Suprapubic skin (tissue), 4 donors: ENCODE results near the gene INPP5A. TPM values are rescaled to one million over a fixed set of nuclear protein-coding genes. Genes with fewer than 3 reads are reported as not detected.

ENCODE experiments used
- DNase-seq, 2 donors: peaks; one replicate each; pipeline ENCODE4 v3.0.0-alpha.2; 2019; ENCODE audit warnings: low spot score in 2 of 2
- H3K27ac ChIP-seq: fragments of 200-600 bp; sonication (generic); one replicate; pipeline ENCODE4 v1.5.1; 2019
- H3K27me3 ChIP-seq: fragments of 200-600 bp; sonication (generic); one replicate; pipeline ENCODE4 v1.5.1; 2019
- H3K36me3 ChIP-seq: fragments of 200-600 bp; sonication (generic); one replicate; pipeline ENCODE4 v1.5.1; 2019
- H3K4me1 ChIP-seq: fragments of 200-600 bp; sonication (generic); one replicate; pipeline ENCODE4 v1.5.1; 2019
- H3K4me3 ChIP-seq: fragments of 200-600 bp; sonication (generic); one replicate; pipeline ENCODE4 v1.5.1; 2019; ENCODE audit warnings: mild to moderate bottlenecking
- H3K9me3 ChIP-seq: fragments of 200-600 bp; sonication (generic); one replicate; pipeline ENCODE4 v1.5.1; 2019
- EP300 ChIP-seq: sonication (generic); formaldehyde crosslinking; IDR thresholded peaks from one replicate; pipeline ENCODE4 v1.6.1; 2017; ENCODE audit warnings: antibody characterized with exemption
- POLR2A ChIP-seq, 2 donors: fragments of 450-650 bp; IDR thresholded peaks; one replicate each; pipeline ENCODE4 v1.6.1; 2017; ENCODE audit warnings: antibody characterized with exemption in 2 of 2, mild to moderate bottlenecking in 2 of 2, moderate library complexity in 2 of 2
- POLR2AphosphoS5 ChIP-seq, 3 donors: sonication (generic); formaldehyde crosslinking; IDR thresholded peaks; one replicate each; pipeline ENCODE4 v1.6.1; 2017; ENCODE audit warnings: antibody characterized with exemption in 3 of 3
- WGBS: methylation state at CpG from one replicate; pipeline ENCODE4 v1.1.5; 2018; 5-methylcytosine and 5-hydroxymethylcytosine counted together
- total RNA-seq, 4 donors: library from RNA; depleted of rRNA; stranded (reverse); fragments of >200 nt; gene quantifications; one replicate each; pipeline ENCODE4 v1.1.0, GENCODE V29; 2016
- TF ChIP-seq, protein P1 (sequence below), 2 donors: fragments of 200-600 bp in 1 of 2; fragments of 450-650 bp in 1 of 2; sonication (generic) in 1 of 2; IDR thresholded peaks; one replicate each; pipeline ENCODE4 v1.5.1; 2016 to 2019; ENCODE audit warnings: antibody characterized with exemption in 2 of 2, mild to moderate bottlenecking in 1 of 2, moderate library complexity in 1 of 2

The INPP5A gene
- total RNA-seq, 4 donors from 2014 or later = 28.1 to 39.1 (median 32.3) TPM

DNA sequence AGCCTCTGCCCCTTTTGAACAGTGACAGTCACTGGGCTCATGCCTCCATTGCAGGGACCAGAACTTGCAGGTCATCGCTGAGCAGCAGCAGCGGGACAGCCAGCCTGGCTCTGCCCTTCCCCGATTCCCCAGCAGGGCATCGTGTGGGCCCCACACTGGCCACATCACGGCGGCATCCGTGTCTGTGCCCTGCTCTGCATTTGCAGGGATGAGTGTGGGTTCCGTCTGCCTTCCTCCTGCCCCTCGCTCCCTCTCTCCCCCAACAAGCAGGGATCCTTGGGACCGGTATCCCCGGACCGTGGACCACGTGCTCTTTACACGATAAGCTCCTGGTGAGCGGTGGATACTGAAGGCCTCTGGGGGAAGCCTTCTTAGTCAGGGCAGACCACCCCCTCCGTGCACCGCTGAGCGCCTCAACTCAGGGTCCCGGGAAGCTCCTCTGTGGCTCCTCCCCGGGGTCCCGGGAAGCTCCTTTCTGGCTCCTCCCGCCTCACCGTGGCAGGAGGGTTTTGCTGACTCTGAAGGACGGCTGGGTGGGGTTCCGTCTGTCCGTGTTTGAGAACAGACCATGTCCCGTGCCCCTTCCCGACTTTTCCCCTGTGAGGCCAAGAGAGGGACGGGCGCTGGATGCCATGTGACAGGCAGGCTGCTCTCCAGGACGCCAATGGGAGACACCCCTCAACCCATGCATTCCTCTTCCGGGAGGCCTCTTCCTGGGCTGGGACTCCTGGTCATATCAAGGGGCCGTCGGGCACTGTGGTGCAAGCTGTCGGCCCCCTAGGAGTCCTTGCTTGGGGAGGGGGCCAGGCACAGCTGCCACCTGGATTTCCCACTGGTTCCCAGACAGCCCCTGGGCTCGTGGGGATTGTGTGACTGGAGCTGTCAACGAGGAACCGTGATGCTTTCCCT lies 271.9 kb downstream of the INPP5A start:
- DNase-seq = peak in 1 of 2 donors; percentile 48
- Histone ChIP-seq H3K27ac (no peak overlapping the region), H3K4me1 (no peaks in the 10 kb centered on the region), H3K27me3 (peaks cover 74% of the 10 kb centered on the region), H3K9me3 (no peaks in the 10 kb centered on the region), H3K36me3 (no peaks in the 10 kb centered on the region), H3K4me3 (no peak overlapping the region)
- 84% methylated on average over 27 of the region's 38 CpGs for WGBS
- TF ChIP-seq, protein P1, sequence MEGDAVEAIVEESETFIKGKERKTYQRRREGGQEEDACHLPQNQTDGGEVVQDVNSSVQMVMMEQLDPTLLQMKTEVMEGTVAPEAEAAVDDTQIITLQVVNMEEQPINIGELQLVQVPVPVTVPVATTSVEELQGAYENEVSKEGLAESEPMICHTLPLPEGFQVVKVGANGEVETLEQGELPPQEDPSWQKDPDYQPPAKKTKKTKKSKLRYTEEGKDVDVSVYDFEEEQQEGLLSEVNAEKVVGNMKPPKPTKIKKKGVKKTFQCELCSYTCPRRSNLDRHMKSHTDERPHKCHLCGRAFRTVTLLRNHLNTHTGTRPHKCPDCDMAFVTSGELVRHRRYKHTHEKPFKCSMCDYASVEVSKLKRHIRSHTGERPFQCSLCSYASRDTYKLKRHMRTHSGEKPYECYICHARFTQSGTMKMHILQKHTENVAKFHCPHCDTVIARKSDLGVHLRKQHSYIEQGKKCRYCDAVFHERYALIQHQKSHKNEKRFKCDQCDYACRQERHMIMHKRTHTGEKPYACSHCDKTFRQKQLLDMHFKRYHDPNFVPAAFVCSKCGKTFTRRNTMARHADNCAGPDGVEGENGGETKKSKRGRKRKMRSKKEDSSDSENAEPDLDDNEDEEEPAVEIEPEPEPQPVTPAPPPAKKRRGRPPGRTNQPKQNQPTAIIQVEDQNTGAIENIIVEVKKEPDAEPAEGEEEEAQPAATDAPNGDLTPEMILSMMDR (IDR thresholded peaks at IDR 0.05) = no peak
- no peak for TF ChIP-seq POLR2AphosphoS5 (IDR thresholded peaks at IDR 0.05)

DNA sequence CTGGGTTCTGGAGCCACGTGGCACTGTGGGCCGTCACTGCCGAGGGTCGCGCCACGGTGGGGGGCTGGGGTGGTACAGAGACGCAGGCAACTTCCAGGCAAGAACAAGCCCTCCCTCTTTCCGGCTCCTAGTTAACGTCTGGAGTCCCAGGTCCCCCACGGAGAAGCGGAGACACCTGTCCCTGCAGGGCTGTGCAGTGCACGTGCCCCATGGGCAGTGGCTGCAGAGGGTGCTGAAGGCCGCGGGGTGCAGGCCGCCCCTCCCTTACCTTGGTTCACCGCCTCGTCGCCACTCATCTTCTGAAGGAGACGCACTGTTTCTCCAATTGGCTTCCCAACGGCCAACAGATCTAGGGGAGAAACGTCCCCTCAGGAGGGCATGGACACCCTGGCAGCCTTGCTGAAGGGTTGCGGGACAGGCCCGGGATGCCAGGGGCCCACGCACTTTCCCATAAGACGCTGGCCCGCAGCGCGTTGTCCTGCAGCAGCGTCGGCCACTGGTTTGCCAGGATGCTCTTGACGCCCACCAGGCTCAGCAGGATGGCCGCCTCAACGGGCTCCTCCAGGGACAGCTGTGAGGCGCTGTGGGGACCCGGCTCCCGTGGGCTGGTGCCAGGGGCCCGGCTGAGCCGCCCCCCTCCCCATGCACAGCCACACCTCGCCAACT lies 272.7 kb downstream of the INPP5A start:
- WGBS = 80% methylated on average over 36 of the region's 39 CpGs
- H3K36me3 ChIP-seq = no peaks in the 10 kb centered on the region
- H3K9me3 ChIP-seq = no peaks in the 10 kb centered on the region
- no peaks in the 10 kb centered on the region for H3K4me1 ChIP-seq
- TF ChIP-seq POLR2AphosphoS5 (IDR thresholded peaks at IDR 0.05) (no peak), POLR2A (IDR thresholded peaks at IDR 0.05) (no peak), EP300 (no peak)
- TF ChIP-seq, protein P1 (IDR thresholded peaks at IDR 0.05) = no peak
- peak; percentile 39 to 77 for DNase-seq
- H3K27me3 ChIP-seq = peaks cover 75% of the 10 kb centered on the region
- H3K4me3 ChIP-seq = no peak overlapping the region
- H3K27ac ChIP-seq = no peak overlapping the region

DNA sequence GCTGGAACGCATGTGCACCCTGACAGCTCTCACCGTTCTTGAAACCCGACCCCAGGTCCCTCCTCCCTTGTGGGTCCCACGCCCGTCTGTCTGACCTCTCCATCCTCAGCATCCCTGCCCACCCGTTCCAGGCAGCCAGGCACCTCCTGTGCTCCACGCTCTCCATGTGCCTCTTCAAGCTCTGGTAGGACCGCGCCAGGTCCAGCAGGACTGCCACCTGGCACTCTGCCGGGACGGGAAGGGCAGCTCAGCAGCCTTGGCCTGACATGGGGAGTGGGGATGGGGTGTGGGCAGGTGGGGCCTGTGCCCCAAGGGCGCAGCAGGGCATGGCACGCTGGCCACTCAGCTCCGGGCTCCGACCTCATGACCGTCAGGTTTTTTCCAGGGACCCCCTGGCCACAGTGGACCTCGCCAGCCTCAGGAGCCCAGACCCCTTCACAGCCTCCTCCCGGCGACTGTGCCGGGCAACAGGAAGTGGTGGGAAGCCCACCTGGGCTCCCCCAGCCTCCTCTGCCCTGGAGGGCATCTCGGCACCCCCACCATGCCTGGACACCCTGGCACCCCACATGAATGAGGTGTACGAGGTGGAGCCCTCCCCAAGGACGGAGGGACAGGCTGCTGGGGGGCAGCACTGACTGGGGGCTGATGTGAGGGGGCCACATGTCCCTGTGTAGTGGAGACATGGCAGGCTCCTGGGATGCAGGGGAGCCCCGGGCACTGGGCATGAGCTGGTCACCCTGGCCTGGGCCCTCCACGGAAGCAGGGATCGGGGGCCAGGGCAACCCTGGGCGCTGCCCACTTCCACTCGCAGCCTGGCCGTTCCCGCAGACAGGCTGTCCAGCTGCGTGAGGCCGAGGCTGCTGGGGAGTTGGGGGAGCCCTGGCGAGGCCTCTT lies 273.5 kb downstream of the INPP5A start:
- Histone ChIP-seq H3K4me1 (no peaks in the 10 kb centered on the region), H3K9me3 (no peaks in the 10 kb centered on the region), H3K36me3 (no peaks in the 10 kb centered on the region), H3K4me3 (no peak overlapping the region), H3K27me3 (peaks cover 79% of the 10 kb centered on the region), H3K27ac (no peak overlapping the region)
- DNase-seq = peak in 1 of 2 donors; percentile 42
- WGBS = 68% methylated on average over 16 of the region's 33 CpGs
- no peak for TF ChIP-seq EP300
- TF ChIP-seq, protein P1 (IDR thresholded peaks at IDR 0.05) = no peak
- no peak for TF ChIP-seq POLR2AphosphoS5 (IDR thresholded peaks at IDR 0.05)
- no peak for TF ChIP-seq POLR2A (IDR thresholded peaks at IDR 0.05)

DNA sequence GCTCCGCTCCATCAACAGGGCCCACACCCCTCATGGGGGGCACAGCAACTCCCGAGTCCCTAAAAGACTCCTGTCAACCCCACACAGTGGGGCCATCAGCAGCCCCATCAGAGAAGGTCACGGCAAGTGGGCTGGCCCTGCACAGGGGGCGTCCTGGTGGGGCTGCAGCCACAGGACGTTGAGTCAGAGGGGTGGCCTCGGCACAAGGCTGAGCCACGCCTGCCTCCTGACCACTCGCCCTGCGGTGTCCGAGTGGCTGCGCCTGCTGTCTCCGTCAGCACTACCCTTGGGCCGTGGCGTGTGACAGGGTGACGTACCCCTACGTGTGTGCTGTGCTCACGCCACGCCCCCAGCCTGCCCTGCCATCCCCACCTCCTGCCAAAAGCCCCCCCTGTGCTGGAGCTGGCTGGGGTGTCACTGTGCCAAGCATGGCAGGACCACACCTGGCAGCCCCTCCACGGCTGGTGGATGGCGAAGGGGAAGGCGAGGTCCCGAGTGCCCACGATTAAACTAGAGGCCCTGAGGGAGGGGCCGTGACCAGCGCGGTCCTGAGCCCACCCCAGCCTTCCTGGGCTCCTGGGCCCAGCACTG lies 274.4 kb downstream of the INPP5A start:
- Histone ChIP-seq H3K9me3 (no peaks in the 10 kb centered on the region), H3K4me1 (no peaks in the 10 kb centered on the region), H3K36me3 (no peaks in the 10 kb centered on the region), H3K27me3 (peaks cover 83% of the 10 kb centered on the region), H3K27ac (no peak overlapping the region), H3K4me3 (no peak overlapping the region)
- 92% methylated on average over 11 of the region's 26 CpGs for WGBS
- peak in 1 of 2 donors; percentile 49 for DNase-seq
- no peak for TF ChIP-seq POLR2A (IDR thresholded peaks at IDR 0.05)
- TF ChIP-seq, protein P1 (IDR thresholded peaks at IDR 0.05) = no peak
- TF ChIP-seq EP300 = no peak
- TF ChIP-seq POLR2AphosphoS5 (IDR thresholded peaks at IDR 0.05) = no peak
